A549 (cell line): ENCODE results near the gene CNNM2.

Source experiments
- CEBPB ChIP-seq, 2 experiments: fragments of >200 bp in 1 of 2; sonication (Bioruptor Twin) in 1 of 2; formaldehyde crosslinking in 1 of 2; IDR thresholded peaks; 2 replicates each; pipeline ENCODE4 v1.6.1; 2012 to 2016
- CTCF ChIP-seq: fragments of >200 bp; sonication (Bioruptor Twin); formaldehyde crosslinking; IDR thresholded peaks from 3 replicates; pipeline ENCODE4 v1.5.1; 2016
- ELK1 ChIP-seq: fragments of 150-350 bp; IDR thresholded peaks from 2 replicates; pipeline ENCODE4 v1.6.1; 2014; ENCODE audit warnings: low read depth, mild to moderate bottlenecking, low read length
- EP300 ChIP-seq, 2 experiments: fragments of >200 bp; sonication (Bioruptor Twin); formaldehyde crosslinking; IDR thresholded peaks; 2 replicates in 1 of 2; 3 replicates in 1 of 2; pipeline ENCODE4 v1.6.1; 2016 to 2017
- HDAC2 ChIP-seq: fragments of 200-600 bp; sonication (generic); IDR thresholded peaks from 2 replicates; pipeline ENCODE4 v1.6.1; 2016
- HMGXB4 ChIP-seq: fragments of 250-450 bp; sonication (Bioruptor Pico); IDR thresholded peaks from 2 replicates; pipeline ENCODE4 v1.5.0; 2021; ENCODE audit warnings: mild to moderate bottlenecking, moderate library complexity, borderline replicate concordance
- HOXA7 ChIP-seq: fragments of 250-450 bp; sonication (Bioruptor Pico); IDR thresholded peaks from 2 replicates; pipeline ENCODE4 v1.5.0; 2020; ENCODE audit warnings: mild to moderate bottlenecking, moderate library complexity
- NFE2L2 ChIP-seq: fragments of 150-350 bp; conservative IDR thresholded peaks from 2 replicates; pipeline ENCODE4 v1.6.1; 2014; ENCODE audit warnings: low read length
- NR3C1 ChIP-seq: fragments of >200 bp; sonication (Bioruptor Twin); formaldehyde crosslinking; IDR thresholded peaks from 3 replicates; pipeline ENCODE4 v1.6.1; 2017
- POLR2A ChIP-seq: IDR thresholded peaks from 2 replicates; pipeline ENCODE4 v1.6.1; 2012; ENCODE audit warnings: mild to moderate bottlenecking, low read length
- RAD21 ChIP-seq, 2 experiments: fragments of >200 bp in 1 of 2; sonication (Bioruptor Twin) in 1 of 2; formaldehyde crosslinking in 1 of 2; IDR thresholded peaks in 1 of 2; conservative IDR thresholded peaks in 1 of 2; 2 replicates in 1 of 2; 3 replicates in 1 of 2; pipeline ENCODE4 v1.6.1; 2012 to 2018; ENCODE audit warnings: inconsistent platforms in 1 of 2
- RCOR1 ChIP-seq: fragments of 150-350 bp; IDR thresholded peaks from 2 replicates; pipeline ENCODE4 v1.6.1; 2014; ENCODE audit warnings: antibody characterized with exemption, low read length, low read depth
- SMC3 ChIP-seq: fragments of >200 bp; sonication (Bioruptor Twin); formaldehyde crosslinking; IDR thresholded peaks from 3 replicates; pipeline ENCODE4 v1.6.1; 2018; ENCODE audit warnings: inconsistent platforms
- TF ChIP-seq, protein P1 (sequence below): fragments of 200-600 bp; sonication (generic); IDR thresholded peaks from 2 replicates; pipeline ENCODE4 v1.6.1; 2016; ENCODE audit warnings: antibody characterized with exemption, mild to moderate bottlenecking, moderate library complexity

- TF ChIP-seq CTCF (no peak), EP300 (IDR thresholded peaks at IDR 0.05) (no peak), POLR2A (no peak), ELK1 (no peak), RAD21 (conservative IDR thresholded peaks at IDR 0.05 in 1 of 2, IDR thresholded peaks at IDR 0.05 in 1 of 2) (no peak), HDAC2 (no peak), HOXA7 (no peak), SMC3 (no peak), RCOR1 (no peak), NR3C1 (no peak), NFE2L2 (no peak), HMGXB4 (no peak), CEBPB (IDR thresholded peaks at IDR 0.05) (no peak)
- TF ChIP-seq, protein P1, sequence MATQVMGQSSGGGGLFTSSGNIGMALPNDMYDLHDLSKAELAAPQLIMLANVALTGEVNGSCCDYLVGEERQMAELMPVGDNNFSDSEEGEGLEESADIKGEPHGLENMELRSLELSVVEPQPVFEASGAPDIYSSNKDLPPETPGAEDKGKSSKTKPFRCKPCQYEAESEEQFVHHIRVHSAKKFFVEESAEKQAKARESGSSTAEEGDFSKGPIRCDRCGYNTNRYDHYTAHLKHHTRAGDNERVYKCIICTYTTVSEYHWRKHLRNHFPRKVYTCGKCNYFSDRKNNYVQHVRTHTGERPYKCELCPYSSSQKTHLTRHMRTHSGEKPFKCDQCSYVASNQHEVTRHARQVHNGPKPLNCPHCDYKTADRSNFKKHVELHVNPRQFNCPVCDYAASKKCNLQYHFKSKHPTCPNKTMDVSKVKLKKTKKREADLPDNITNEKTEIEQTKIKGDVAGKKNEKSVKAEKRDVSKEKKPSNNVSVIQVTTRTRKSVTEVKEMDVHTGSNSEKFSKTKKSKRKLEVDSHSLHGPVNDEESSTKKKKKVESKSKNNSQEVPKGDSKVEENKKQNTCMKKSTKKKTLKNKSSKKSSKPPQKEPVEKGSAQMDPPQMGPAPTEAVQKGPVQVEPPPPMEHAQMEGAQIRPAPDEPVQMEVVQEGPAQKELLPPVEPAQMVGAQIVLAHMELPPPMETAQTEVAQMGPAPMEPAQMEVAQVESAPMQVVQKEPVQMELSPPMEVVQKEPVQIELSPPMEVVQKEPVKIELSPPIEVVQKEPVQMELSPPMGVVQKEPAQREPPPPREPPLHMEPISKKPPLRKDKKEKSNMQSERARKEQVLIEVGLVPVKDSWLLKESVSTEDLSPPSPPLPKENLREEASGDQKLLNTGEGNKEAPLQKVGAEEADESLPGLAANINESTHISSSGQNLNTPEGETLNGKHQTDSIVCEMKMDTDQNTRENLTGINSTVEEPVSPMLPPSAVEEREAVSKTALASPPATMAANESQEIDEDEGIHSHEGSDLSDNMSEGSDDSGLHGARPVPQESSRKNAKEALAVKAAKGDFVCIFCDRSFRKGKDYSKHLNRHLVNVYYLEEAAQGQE: no peak
Observed at GRCh38 chr10:102919246-102919959, 1.3 kb downstream of the CNNM2 start.
